Liver (tissue), 3 donors: Measurements from ENCODE around the gene SLX9.

Experiments
- CTCF ChIP-seq: fragments of 150-350 bp; IDR thresholded peaks from 2 replicates; pipeline ENCODE4 v1.5.1; 2017; ENCODE audit warnings: improper control_type of control experiment, low read depth, low read length; ENCODE audit not compliant: missing input control
- EGR1 ChIP-seq, 2 donors: IDR thresholded peaks; 2 replicates each; pipeline ENCODE4 v1.6.1; 2016 to 2018; ENCODE audit warnings: antibody characterized with exemption in 2 of 2, low read depth in 2 of 2
- FOXA1 ChIP-seq: IDR thresholded peaks from 2 replicates; pipeline ENCODE4 v1.6.1; 2016; ENCODE audit warnings: antibody characterized with exemption
- MAX ChIP-seq: IDR thresholded peaks from 2 replicates; pipeline ENCODE4 v1.6.1; 2016; ENCODE audit warnings: antibody characterized with exemption
- TAF1 ChIP-seq: conservative IDR thresholded peaks from 2 replicates; pipeline ENCODE4 v1.6.1; 2016; ENCODE audit warnings: antibody characterized with exemption, mild to moderate bottlenecking
- TF ChIP-seq, protein P1 (sequence below): IDR thresholded peaks from 2 replicates; pipeline ENCODE4 v1.6.1; 2016; ENCODE audit warnings: antibody characterized with exemption
- TF ChIP-seq, protein P2 (sequence below): IDR thresholded peaks from 2 replicates; pipeline ENCODE4 v1.6.1; 2016; ENCODE audit warnings: antibody characterized with exemption, mild to moderate bottlenecking
- donor health status: healthy.
- donor health status: healthy.

DNA sequence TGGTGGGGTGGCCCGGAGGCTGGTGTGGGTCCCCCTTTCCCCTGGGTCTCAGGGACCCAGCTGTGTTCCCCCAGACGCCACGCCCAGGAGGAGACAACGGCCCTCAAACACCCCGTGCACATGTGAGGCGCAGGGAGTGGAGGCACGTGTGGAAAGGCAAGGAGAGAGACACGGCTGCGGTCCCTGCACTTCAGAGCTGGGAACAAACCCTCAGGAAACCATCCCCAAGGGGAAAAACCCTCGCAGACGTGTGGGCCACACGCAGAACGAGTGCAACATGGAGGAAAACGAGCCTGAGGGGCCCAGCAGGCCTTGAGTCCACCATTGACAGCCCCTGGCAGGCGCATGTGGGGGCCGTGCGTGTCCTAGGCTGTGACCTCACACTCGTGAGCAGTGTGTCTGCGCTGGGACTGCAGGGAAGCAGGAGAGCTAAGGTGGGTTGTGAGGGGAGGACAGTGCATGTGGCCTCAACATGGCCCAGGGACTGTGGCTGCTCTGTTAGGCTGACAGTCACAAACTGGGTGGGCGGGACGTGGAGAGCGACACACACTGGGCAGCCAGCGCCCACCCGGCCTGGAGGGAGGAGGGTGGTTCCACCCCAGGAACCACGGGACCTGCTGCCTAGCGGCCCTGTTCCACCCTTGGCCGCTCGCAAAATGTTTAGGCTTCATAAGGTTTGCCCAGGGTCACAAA is 39.1 kb upstream of the SLX9 start:
- TF ChIP-seq CTCF: no peak
- TF ChIP-seq EGR1 (IDR thresholded peaks at IDR 0.05; ENCODE audit: low read depth in 2 of 2): no peak
- TF ChIP-seq, protein P1, sequence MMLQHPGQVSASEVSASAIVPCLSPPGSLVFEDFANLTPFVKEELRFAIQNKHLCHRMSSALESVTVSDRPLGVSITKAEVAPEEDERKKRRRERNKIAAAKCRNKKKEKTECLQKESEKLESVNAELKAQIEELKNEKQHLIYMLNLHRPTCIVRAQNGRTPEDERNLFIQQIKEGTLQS: no peak
- TF ChIP-seq, protein P2, sequence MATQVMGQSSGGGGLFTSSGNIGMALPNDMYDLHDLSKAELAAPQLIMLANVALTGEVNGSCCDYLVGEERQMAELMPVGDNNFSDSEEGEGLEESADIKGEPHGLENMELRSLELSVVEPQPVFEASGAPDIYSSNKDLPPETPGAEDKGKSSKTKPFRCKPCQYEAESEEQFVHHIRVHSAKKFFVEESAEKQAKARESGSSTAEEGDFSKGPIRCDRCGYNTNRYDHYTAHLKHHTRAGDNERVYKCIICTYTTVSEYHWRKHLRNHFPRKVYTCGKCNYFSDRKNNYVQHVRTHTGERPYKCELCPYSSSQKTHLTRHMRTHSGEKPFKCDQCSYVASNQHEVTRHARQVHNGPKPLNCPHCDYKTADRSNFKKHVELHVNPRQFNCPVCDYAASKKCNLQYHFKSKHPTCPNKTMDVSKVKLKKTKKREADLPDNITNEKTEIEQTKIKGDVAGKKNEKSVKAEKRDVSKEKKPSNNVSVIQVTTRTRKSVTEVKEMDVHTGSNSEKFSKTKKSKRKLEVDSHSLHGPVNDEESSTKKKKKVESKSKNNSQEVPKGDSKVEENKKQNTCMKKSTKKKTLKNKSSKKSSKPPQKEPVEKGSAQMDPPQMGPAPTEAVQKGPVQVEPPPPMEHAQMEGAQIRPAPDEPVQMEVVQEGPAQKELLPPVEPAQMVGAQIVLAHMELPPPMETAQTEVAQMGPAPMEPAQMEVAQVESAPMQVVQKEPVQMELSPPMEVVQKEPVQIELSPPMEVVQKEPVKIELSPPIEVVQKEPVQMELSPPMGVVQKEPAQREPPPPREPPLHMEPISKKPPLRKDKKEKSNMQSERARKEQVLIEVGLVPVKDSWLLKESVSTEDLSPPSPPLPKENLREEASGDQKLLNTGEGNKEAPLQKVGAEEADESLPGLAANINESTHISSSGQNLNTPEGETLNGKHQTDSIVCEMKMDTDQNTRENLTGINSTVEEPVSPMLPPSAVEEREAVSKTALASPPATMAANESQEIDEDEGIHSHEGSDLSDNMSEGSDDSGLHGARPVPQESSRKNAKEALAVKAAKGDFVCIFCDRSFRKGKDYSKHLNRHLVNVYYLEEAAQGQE: no peak
- no peak for TF ChIP-seq MAX
- no peak for TF ChIP-seq FOXA1
- TF ChIP-seq TAF1: no peak
